Bronchial epithelial cell (primary cell): ENCODE results near the gene OR2F1. TPM values are rescaled to one million over a fixed set of nuclear protein-coding genes. Genes with fewer than 3 reads are reported as not detected.

Experiments used
- DNase-seq: peaks from one replicate; pipeline ENCODE4 v3.0.0-alpha.2; 2010; ENCODE audit warnings: low read depth
- FAIRE-seq: peaks from 2 replicates; lab custom pipeline; 2011; peaks lifted over from hg19 to GRCh38; lab: Jason Lieb, UNC
- H3K27me3 ChIP-seq: 2 replicates; pipeline ENCODE4 v1.5.1; 2011; ENCODE audit warnings: low read length; ENCODE audit not compliant: control insufficient read depth, insufficient read depth
- H3K36me3 ChIP-seq: 2 replicates; pipeline ENCODE4 v1.5.1; 2011; ENCODE audit warnings: low read length; ENCODE audit not compliant: control insufficient read depth, insufficient read depth
- H3K4me3 ChIP-seq: 2 replicates; pipeline ENCODE4 v1.5.1; 2011; ENCODE audit warnings: mild to moderate bottlenecking, low read depth, low read length, control low read depth
- total RNA-seq: library from RNA; depleted of rRNA; stranded (reverse); fragments of >200 nt; gene quantifications from 2 replicates; pipeline ENCODE4 v1.2.1, GENCODE V29; 2014
- TF ChIP-seq, protein P1 (sequence below): IDR thresholded peaks from 2 replicates; pipeline ENCODE4 v1.5.1; 2011; ENCODE audit warnings: mild to moderate bottlenecking, moderate library complexity, low read length, control low read depth, inconsistent platforms; ENCODE audit not compliant: insufficient read depth, severe bottlenecking

OR2F1 gene
- total RNA-seq, 1 donor from 2014 or later, result not detected

DNA sequence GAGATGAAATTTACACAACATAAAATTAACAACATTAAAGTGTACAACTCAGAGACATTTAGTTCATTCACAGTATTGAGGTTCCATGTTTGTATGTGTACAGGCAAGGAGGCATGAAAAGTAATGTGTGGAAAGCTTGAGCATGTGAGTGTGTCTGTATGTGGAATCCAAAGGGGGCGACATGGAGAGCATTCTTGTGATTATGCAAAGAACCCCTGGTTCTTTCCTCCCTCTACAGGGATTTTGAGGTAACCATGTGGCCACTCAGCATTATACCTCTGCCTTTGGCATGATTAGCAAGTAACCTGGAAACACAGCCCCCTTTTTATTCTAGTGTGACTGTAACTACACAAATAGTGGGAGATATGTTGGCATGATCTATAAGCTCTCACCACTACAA is 21.0 kb downstream of the OR2F1 start:
- Histone ChIP-seq H3K27me3 (no peaks in the 10 kb centered on the region), H3K4me3 (no peak overlapping the region), H3K36me3 (no peaks in the 10 kb centered on the region)
- peak; percentile 7 for DNase-seq
- no peak for FAIRE-seq
- TF ChIP-seq, protein P1, sequence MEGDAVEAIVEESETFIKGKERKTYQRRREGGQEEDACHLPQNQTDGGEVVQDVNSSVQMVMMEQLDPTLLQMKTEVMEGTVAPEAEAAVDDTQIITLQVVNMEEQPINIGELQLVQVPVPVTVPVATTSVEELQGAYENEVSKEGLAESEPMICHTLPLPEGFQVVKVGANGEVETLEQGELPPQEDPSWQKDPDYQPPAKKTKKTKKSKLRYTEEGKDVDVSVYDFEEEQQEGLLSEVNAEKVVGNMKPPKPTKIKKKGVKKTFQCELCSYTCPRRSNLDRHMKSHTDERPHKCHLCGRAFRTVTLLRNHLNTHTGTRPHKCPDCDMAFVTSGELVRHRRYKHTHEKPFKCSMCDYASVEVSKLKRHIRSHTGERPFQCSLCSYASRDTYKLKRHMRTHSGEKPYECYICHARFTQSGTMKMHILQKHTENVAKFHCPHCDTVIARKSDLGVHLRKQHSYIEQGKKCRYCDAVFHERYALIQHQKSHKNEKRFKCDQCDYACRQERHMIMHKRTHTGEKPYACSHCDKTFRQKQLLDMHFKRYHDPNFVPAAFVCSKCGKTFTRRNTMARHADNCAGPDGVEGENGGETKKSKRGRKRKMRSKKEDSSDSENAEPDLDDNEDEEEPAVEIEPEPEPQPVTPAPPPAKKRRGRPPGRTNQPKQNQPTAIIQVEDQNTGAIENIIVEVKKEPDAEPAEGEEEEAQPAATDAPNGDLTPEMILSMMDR, result no peak

DNA sequence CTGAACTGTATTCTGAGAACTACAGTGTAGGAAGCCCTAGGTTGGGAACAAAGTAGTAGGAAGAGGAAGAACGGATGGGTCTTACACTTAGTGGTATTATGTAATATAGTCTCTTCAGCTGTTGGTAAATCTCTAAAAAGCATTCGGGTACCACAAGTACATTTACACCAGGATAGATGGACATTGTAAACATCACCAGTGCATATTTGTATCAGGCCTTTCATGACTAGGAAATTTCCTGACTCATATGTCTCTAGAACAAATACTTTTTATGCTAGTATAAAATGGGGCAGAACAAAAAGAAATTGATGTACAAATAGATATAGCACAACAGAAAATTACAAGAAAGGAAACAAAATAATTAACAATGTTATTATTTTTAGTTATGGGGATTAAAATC is 23.9 kb downstream of the OR2F1 start:
- H3K27me3 ChIP-seq, result no peaks in the 10 kb centered on the region
- FAIRE-seq, result no peak

DNA sequence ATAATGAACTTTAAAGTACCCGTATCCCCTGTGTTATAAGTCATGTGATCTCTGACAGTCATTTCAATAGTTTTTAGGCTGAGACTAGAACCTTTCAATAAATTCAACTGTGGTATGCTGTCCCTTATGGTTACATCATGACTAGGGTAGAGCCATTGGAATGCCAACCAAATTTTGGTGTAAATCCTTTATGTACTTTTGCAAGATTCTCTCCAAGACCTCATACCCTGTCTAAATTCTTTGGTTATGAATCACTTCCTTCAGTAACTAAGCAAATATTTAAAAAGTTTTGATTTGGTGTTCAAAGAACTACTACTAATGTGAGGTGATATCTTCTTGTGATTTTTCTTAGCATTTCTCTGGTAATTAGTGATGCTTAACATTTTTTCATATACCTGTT is 24.7 kb downstream of the OR2F1 start:
- Histone ChIP-seq H3K36me3 (no peaks in the 10 kb centered on the region), H3K27me3 (no peaks in the 10 kb centered on the region), H3K4me3 (no peak overlapping the region)
- TF ChIP-seq, protein P1, result no peak
- FAIRE-seq (no peak), DNase-seq (peak; percentile 63)

More for the DNA sequence above, 23.9 kb downstream of the OR2F1 start:
- no peak for DNase-seq
- no peak overlapping the region for H3K4me3 ChIP-seq
- TF ChIP-seq, protein P1, result no peak
- H3K36me3 ChIP-seq, result no peaks in the 10 kb centered on the region

DNA sequence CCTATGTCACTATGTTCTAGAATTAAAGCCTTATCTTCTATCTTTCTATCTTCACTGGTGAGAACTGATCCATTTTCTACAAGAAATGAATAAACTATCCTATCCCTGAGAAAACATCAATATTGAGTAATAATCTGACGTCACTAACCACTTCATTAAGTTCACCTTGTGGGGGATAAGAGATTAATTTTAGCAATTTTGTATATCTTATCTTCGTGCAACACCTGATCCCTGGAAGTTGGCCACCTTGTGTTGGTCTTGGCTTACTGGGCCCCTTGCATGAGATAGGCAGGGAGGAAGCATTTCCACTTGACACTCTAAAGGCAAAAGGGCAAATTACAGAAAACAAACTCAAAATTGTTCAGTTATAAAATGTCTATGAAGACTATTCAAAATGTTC is 25.4 kb downstream of the OR2F1 start:
- Histone ChIP-seq H3K36me3 (no peaks in the 10 kb centered on the region), H3K27me3 (no peaks in the 10 kb centered on the region), H3K4me3 (no peak overlapping the region)
- TF ChIP-seq, protein P1, result no peak
- no peak for DNase-seq
- FAIRE-seq, result no peak

DNA sequence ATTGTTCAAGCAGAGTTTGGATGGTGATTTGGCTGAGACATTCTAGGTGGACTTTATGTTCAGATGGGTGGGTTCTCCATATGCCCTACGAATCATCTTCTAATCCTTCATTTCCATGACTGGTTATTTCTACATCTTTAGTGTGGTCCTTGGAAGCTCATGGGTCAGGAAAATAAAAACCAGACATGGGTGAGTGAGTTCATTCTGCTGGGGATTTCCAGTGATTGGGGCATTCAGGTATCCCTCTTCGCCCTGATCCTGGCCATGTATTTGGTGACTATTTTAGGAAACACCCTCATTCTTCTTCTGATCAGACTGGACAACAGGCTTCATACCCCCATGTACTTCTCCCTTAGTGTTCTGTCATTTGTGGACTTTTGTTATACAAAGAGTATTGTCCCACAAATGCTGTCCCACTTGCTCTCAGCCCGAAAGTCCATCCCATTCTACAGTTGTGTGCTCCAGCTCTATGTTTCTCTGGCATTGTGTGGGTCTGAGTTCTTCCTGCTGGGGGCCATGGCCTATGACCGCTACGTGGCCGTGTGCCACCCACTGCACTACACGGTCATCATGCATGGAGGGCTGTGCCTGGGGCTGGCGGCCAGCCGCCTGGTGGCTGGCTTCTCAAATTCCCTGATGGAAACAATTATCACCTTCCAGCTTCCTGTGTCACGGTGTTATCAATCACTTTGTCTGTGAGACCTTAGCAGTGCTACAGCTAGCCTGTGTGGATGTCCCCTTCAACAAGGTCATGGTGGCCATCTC is 26.3 kb downstream of the OR2F1 start:
- TF ChIP-seq, protein P1, result no peak
- DNase-seq (peak; percentile 28), FAIRE-seq (no peak)
- no peaks in the 10 kb centered on the region for H3K36me3 ChIP-seq
- H3K4me3 ChIP-seq, result no peak overlapping the region
- H3K27me3 ChIP-seq, result no peaks in the 10 kb centered on the region

DNA sequence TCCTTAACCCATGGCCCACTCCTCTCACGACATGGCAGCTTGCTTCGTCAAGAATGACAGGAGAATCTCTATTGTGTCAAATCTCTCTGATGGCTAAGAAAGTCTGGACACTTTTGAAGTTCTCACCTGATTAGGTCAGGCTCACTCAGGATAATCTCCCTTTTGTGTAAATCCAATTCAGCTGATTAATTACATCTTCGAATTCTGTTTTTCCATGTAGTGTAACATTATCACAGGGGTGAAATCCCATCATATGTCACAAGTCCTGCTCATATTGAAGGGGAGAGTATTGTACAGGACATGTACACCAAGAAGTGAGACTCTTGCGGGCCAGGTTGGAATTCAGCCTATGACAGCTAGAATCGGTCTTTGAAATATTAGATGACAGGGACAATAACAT is 29.3 kb downstream of the OR2F1 start:
- no peak for FAIRE-seq
- H3K4me3 ChIP-seq, result no peak overlapping the region
- H3K27me3 ChIP-seq, result no peaks in the 10 kb centered on the region
- H3K36me3 ChIP-seq, result no peaks in the 10 kb centered on the region
- TF ChIP-seq, protein P1, result no peak
- DNase-seq, result no peak
